ENCODE data around the gene PLAAT3.
"Not testable (repeated sequence)": the region's sequence is repeated elsewhere in the genome, so short reads cannot be mapped to it uniquely, and the experiment has no call there.

Gene PLAAT3

DNA sequence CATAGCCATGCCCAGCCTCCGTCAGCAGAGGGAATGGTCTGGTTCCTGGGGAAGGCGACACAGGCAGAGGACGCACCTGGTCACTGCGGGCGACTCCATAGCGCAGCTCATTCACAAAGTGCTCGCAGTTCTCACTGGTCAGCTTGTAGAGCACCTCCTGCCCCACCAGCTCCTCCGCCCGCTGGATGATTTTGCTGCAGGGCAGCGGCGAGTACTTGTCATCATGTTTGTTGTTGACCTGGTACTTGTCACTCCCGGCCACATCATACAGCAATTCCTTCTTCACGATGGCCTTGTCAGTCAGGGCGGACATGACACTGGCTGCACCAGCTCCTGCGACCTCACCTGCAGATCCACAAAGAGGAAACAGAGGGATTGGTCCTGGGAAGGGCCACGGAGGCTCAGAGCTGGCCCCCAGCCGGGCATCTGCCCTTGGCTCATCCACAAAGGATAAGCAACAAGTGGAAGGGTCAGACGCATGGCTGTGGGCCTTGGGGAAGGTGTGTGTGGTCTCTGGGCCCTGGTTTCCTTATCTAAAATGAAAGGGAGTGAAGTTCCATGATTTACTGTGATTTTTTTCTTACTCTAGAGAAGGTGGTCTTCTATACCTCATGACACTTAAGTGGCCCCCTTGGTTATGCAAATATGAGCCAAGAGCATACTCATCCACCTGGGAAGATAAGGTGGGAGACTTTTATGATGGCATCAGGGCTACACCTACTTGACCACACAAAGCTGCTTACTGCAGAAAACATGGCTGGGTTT is 24.0 kb downstream of the PLAAT3 start:
- no peak overlapping the region for H3K27ac ChIP-seq
- DNase-seq: no peak
- H3K36me3 ChIP-seq: no peaks in the 10 kb centered on the region
- H3K27me3 ChIP-seq (ENCODE audit: insufficient read depth, low read depth, severe bottlenecking): no peaks in the 10 kb centered on the region
- H3K9me3 ChIP-seq (ENCODE audit: severe bottlenecking): no peaks in the 10 kb centered on the region
- TF ChIP-seq, protein P1, sequence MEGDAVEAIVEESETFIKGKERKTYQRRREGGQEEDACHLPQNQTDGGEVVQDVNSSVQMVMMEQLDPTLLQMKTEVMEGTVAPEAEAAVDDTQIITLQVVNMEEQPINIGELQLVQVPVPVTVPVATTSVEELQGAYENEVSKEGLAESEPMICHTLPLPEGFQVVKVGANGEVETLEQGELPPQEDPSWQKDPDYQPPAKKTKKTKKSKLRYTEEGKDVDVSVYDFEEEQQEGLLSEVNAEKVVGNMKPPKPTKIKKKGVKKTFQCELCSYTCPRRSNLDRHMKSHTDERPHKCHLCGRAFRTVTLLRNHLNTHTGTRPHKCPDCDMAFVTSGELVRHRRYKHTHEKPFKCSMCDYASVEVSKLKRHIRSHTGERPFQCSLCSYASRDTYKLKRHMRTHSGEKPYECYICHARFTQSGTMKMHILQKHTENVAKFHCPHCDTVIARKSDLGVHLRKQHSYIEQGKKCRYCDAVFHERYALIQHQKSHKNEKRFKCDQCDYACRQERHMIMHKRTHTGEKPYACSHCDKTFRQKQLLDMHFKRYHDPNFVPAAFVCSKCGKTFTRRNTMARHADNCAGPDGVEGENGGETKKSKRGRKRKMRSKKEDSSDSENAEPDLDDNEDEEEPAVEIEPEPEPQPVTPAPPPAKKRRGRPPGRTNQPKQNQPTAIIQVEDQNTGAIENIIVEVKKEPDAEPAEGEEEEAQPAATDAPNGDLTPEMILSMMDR (IDR thresholded peaks at IDR 0.05; ENCODE audit: low read depth, low read length): no peak
- H3K4me3 ChIP-seq (ENCODE audit: low read depth, low read length): no peak overlapping the region

DNA sequence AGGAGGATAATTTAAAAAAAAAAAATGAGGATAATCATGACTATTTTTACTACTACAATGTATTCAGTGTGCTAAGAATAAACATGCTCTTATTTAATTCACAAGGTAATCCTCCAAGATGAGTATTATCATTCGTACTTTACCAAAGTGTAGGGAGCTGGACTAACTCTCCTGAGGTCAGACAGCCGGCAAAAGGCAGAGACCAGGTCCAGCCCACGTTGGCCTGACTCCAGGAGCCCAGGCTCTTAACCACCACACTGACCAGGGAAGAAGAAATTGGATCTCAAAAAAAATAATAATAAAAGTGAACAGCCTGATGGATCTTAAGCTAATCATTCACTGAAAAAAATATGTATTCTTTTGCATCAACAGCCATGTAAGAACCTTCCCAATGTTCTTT is 25.2 kb downstream of the PLAAT3 start:
- TF ChIP-seq, protein P1 (IDR thresholded peaks at IDR 0.05; ENCODE audit: low read depth, low read length): no peak

DNA sequence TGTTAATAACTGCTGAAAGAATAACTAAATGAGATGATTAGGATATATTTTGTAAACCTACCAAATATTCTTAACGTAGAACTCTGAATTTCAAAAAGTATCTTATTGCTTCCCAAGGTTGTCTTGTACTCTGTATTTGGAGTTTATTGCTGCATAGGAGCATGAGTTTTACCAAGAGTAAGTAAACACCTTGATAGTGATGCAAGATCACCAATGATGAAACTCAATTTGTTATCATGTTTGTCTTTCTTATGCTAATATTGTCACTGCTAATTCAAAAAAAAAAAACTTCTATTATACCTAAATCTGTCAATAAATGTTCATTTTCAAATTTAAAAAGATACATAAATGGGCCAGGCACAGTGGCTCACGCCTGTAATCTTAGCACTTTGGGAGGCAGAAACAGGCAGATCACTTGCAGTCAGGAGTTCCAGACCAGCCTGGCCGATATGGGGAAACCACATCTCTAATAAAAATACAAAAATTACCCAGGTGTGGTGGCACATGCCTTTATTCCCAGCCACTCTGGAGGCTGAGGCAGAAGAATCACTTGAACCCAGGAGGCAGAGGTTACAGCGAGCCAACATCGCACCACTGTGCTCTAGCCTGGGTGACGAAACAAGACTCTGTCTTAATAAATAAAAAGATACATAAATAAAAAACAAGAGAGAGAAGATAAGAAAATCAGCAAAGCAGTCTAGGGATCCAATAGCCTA is 27.6 kb downstream of the PLAAT3 start:
- no peaks in the 10 kb centered on the region for H3K36me3 ChIP-seq
- H3K9me3 ChIP-seq (ENCODE audit: severe bottlenecking): no peaks in the 10 kb centered on the region
- TF ChIP-seq, protein P1 (IDR thresholded peaks at IDR 0.05; ENCODE audit: low read depth, low read length): no peak
- no peak overlapping the region for H3K27ac ChIP-seq
- DNase-seq: no peak
- no peak overlapping the region for H3K4me3 ChIP-seq (ENCODE audit: low read depth, low read length)
- H3K27me3 ChIP-seq (ENCODE audit: insufficient read depth, low read depth, severe bottlenecking): no peaks in the 10 kb centered on the region

More for the DNA sequence above, 25.2 kb downstream of the PLAAT3 start:
- Histone ChIP-seq H3K27me3 (ENCODE audit: insufficient read depth, low read depth, severe bottlenecking) (no peaks in the 10 kb centered on the region), H3K9me3 (ENCODE audit: severe bottlenecking) (no peaks in the 10 kb centered on the region), H3K36me3 (no peaks in the 10 kb centered on the region), H3K4me3 (ENCODE audit: low read depth, low read length) (no peak overlapping the region), H3K27ac (no peak overlapping the region)
- DNase-seq: no peak

DNA sequence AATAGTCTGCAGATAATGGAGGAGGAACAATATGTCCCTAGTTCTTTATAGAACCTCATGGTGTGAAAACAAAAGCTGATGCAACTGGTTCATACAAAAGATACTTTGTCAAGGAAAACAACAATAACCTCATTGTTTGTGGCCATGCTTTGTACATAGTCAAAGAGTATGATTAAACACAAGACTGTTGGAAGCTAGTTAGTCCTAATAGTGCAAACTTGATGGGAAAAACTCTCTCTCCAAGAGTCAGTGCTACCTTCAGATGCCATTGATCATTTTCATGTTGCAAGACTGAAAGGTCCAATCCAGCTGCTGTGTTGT is 30.9 kb downstream of the PLAAT3 start:
- no peaks in the 10 kb centered on the region for H3K36me3 ChIP-seq
- peaks cover 5% of the 10 kb centered on the region for H3K9me3 ChIP-seq (ENCODE audit: severe bottlenecking)
- TF ChIP-seq, protein P1 (IDR thresholded peaks at IDR 0.05; ENCODE audit: low read depth, low read length): no peak
- no peak overlapping the region for H3K4me3 ChIP-seq (ENCODE audit: low read depth, low read length)
- no peak for DNase-seq
- no peaks in the 10 kb centered on the region for H3K27me3 ChIP-seq (ENCODE audit: insufficient read depth, low read depth, severe bottlenecking)
- H3K27ac ChIP-seq: no peak overlapping the region

DNA sequence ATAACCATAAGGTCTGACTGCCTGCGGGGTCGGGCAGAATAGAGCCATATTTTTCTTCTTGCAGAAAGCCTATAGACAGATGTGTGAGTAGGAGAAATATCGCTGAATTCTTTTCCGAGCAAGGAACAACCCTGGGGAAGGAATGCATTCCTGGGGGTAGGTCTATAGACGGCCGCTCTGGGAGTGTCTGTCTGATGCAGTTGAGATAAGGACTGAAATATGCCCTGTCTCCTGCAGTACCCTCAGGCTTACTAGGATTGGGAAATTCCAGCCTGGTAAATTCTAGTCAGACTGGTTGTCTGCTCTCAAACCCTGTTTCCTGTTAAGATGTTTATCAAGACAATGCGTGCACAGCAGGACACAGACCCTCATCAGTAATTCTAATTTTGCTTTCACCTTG is 33.0 kb downstream of the PLAAT3 start:
- H3K36me3 ChIP-seq; H3K4me3 ChIP-seq (ENCODE audit: low read depth, low read length); H3K27me3 ChIP-seq (ENCODE audit: insufficient read depth, low read depth, severe bottlenecking); H3K27ac ChIP-seq; H3K9me3 ChIP-seq (ENCODE audit: severe bottlenecking); DNase-seq: not testable (repeated sequence)

DNA sequence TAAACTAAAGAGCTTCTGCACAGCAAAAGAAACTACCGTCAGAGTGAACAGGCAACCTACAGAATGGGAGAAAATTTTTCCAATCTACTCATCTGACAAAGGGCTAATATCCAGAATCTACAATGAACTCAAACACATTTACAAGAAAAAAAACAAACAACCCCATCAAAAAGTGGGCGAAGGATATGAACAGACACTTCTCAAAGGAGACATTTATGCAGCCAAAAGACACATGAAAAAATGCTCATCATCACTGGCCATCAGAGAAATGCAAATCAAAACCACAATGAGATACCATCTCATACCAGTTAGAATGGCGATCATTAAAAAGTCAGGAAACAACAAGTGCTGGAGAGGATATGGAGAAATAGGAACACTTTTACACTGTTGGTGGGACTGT is 35.4 kb downstream of the PLAAT3 start:
- H3K27ac ChIP-seq; H3K36me3 ChIP-seq; H3K27me3 ChIP-seq (ENCODE audit: insufficient read depth, low read depth, severe bottlenecking); DNase-seq; H3K9me3 ChIP-seq (ENCODE audit: severe bottlenecking); H3K4me3 ChIP-seq (ENCODE audit: low read depth, low read length): not testable (repeated sequence)
